MM.1S (cell line): ENCODE data around the gene NOX5.

Experiments used
- DNase-seq: peaks from one replicate; pipeline ENCODE4 v3.0.0-alpha.2; 2015
- H2AFZ ChIP-seq: fragments of 300-600 bp; sonication (generic); 2 replicates; pipeline ENCODE4 v1.6.0; 2016; ENCODE audit warnings: antibody characterized with exemption, low read length
- H3F3A ChIP-seq: fragments of 300-600 bp; sonication (generic); 2 replicates; pipeline ENCODE4 v1.6.1; 2016; ENCODE audit warnings: mild to moderate bottlenecking, antibody characterized with exemption, low read length, moderate library complexity, mixed read lengths; ENCODE audit not compliant: insufficient read depth
- H3K27ac ChIP-seq: fragments of 300-600 bp; sonication (generic); 2 replicates; pipeline ENCODE4 v1.5.1; 2016; ENCODE audit warnings: mild to moderate bottlenecking, low read length
- H3K27me3 ChIP-seq: fragments of 300-600 bp; sonication (generic); replicated peaks from 2 replicates; pipeline ENCODE4 v1.6.0; 2016; ENCODE audit warnings: low read length; ENCODE audit not compliant: insufficient read depth
- H3K36me3 ChIP-seq: fragments of 300-600 bp; sonication (generic); replicated peaks from 2 replicates; pipeline ENCODE4 v1.6.1; 2016; ENCODE audit warnings: mild to moderate bottlenecking, low read length, mixed read lengths; ENCODE audit not compliant: insufficient read depth
- H3K4me1 ChIP-seq: fragments of 300-600 bp; sonication (generic); 2 replicates; pipeline ENCODE4 v1.6.1; 2016; ENCODE audit warnings: low read length, mixed read lengths
- H3K4me2 ChIP-seq: fragments of 300-600 bp; sonication (generic); 2 replicates; pipeline ENCODE4 v1.6.0; 2016; ENCODE audit warnings: low read depth, low read length
- H3K4me3 ChIP-seq: fragments of 300-600 bp; sonication (generic); 2 replicates; pipeline ENCODE4 v1.5.1; 2016; ENCODE audit warnings: low read length, mixed read lengths
- H3K79me2 ChIP-seq: fragments of 300-600 bp; sonication (generic); 2 replicates; pipeline ENCODE4 v1.6.1; 2016; ENCODE audit warnings: mixed run types, low read length, mixed read lengths
- H3K9ac ChIP-seq: fragments of 300-600 bp; sonication (generic); 2 replicates; pipeline ENCODE4 v1.6.1; 2016; ENCODE audit warnings: low read length, mixed read lengths
- H3K9me2 ChIP-seq: fragments of 300-600 bp; sonication (generic); replicated peaks from 2 replicates; pipeline ENCODE4 v1.6.1; 2016; ENCODE audit warnings: mild to moderate bottlenecking, low read length, mixed read lengths; ENCODE audit not compliant: insufficient read depth
- H3K9me3 ChIP-seq: fragments of 300-600 bp; sonication (generic); replicated peaks from 2 replicates; pipeline ENCODE4 v1.6.1; 2016; ENCODE audit warnings: mild to moderate bottlenecking, low read length, mixed read lengths; ENCODE audit not compliant: insufficient read depth
- H4K20me1 ChIP-seq: fragments of 300-600 bp; sonication (generic); 2 replicates; pipeline ENCODE4 v1.6.1; 2016; ENCODE audit warnings: mild to moderate bottlenecking, low read length, moderate library complexity, mixed read lengths; ENCODE audit not compliant: insufficient read depth
- CTCF ChIP-seq: fragments of 300-600 bp; sonication (generic); IDR thresholded peaks from 2 replicates; pipeline ENCODE4 v1.5.1; 2016; ENCODE audit warnings: antibody characterized with exemption, low read length, mixed read lengths
- EZH2 ChIP-seq: fragments of 300-600 bp; sonication (generic); optimal IDR thresholded peaks from 2 replicates; pipeline ENCODE3; 2017; ENCODE audit warnings: low read depth, mild to moderate bottlenecking, antibody characterized with exemption, low read length, mixed read lengths
- EZH2phosphoT487 ChIP-seq: fragments of 300-600 bp; sonication (generic); IDR thresholded peaks from 2 replicates; pipeline ENCODE4 v1.6.1; 2018; ENCODE audit warnings: antibody characterized with exemption, low read length

NOX5 gene

GRCh38 chr15:68979006-68979405 is 35.5 kb upstream of the NOX5 start:
- Histone ChIP-seq H4K20me1 (no peaks in the 10 kb centered on the region), H3K4me1 (no peaks in the 10 kb centered on the region), H3K4me3 (no peak overlapping the region), H3K9ac (no peak overlapping the region), H3K27me3 (no peaks in the 10 kb centered on the region), H2AFZ (no peak overlapping the region), H3K36me3 (no peaks in the 10 kb centered on the region), H3K27ac (no peak overlapping the region), H3K9me2 (no peaks in the 10 kb centered on the region), H3K79me2 (no peaks in the 10 kb centered on the region), H3K9me3 (no peaks in the 10 kb centered on the region), H3K4me2 (no peak overlapping the region), H3F3A (no peaks in the 10 kb centered on the region)
- TF ChIP-seq EZH2: no peak
- TF ChIP-seq EZH2phosphoT487: no peak
- TF ChIP-seq CTCF: no peak
- DNase-seq: no peak

GRCh38 chr15:68979816-68980215 is 34.7 kb upstream of the NOX5 start:
- no peak overlapping the region for H2AFZ ChIP-seq
- H3K36me3 ChIP-seq: no peaks in the 10 kb centered on the region
- no peaks in the 10 kb centered on the region for H3K79me2 ChIP-seq
- H3F3A ChIP-seq: no peaks in the 10 kb centered on the region
- H3K9me2 ChIP-seq: no peaks in the 10 kb centered on the region
- H3K4me3 ChIP-seq: no peak overlapping the region
- no peaks in the 10 kb centered on the region for H4K20me1 ChIP-seq
- H3K27me3 ChIP-seq: no peaks in the 10 kb centered on the region
- TF ChIP-seq EZH2phosphoT487: no peak
- TF ChIP-seq EZH2: no peak
- no peak for TF ChIP-seq CTCF
- no peak overlapping the region for H3K4me2 ChIP-seq
- no peak for DNase-seq
- no peaks in the 10 kb centered on the region for H3K4me1 ChIP-seq
- no peaks in the 10 kb centered on the region for H3K9me3 ChIP-seq
- no peak overlapping the region for H3K9ac ChIP-seq
- no peak overlapping the region for H3K27ac ChIP-seq

GRCh38 chr15:68980786-68981185 is 33.7 kb upstream of the NOX5 start:
- Histone ChIP-seq H3K4me3 (no peak overlapping the region), H3K4me1 (no peaks in the 10 kb centered on the region), H4K20me1 (no peaks in the 10 kb centered on the region), H3F3A (no peaks in the 10 kb centered on the region), H3K9me3 (no peaks in the 10 kb centered on the region), H3K4me2 (no peak overlapping the region), H3K36me3 (no peaks in the 10 kb centered on the region), H3K27ac (no peak overlapping the region), H3K9me2 (no peaks in the 10 kb centered on the region), H3K79me2 (no peaks in the 10 kb centered on the region), H3K9ac (no peak overlapping the region), H3K27me3 (no peaks in the 10 kb centered on the region), H2AFZ (no peak overlapping the region)
- no peak for DNase-seq
- TF ChIP-seq EZH2phosphoT487 (no peak), CTCF (no peak), EZH2 (no peak)

GRCh38 chr15:68981941-68982340 is 32.6 kb upstream of the NOX5 start:
- Histone ChIP-seq H3K27ac (no peak overlapping the region), H4K20me1 (no peaks in the 10 kb centered on the region), H3K4me2 (no peak overlapping the region), H3K9ac (no peak overlapping the region), H3K36me3 (no peaks in the 10 kb centered on the region), H3K9me2 (no peaks in the 10 kb centered on the region), H2AFZ (no peak overlapping the region), H3F3A (no peaks in the 10 kb centered on the region), H3K4me3 (no peak overlapping the region), H3K79me2 (no peaks in the 10 kb centered on the region), H3K9me3 (no peaks in the 10 kb centered on the region), H3K4me1 (no peaks in the 10 kb centered on the region), H3K27me3 (no peaks in the 10 kb centered on the region)
- no peak for DNase-seq
- TF ChIP-seq CTCF (no peak), EZH2phosphoT487 (no peak), EZH2 (no peak)
